IMR-90 (cell line): ENCODE results near the gene FMR1. TPM values are rescaled to one million over a fixed set of nuclear protein-coding genes. Genes with fewer than 3 reads are reported as not detected.

ENCODE experiments used
- ATAC-seq: fragments of 200-7000 bp; cut with Tn5 transposase; 2 replicates; pipeline ENCODE4 v1.9.1; 2020; ENCODE audit warnings: low read depth, mild to moderate bottlenecking, moderate library complexity
- BruUV-seq: library from RNA; stranded (reverse); fragments of 400-500 nt; replicated peaks from 2 replicates; lab custom pipeline; 2021; lab: Mats Ljungman, UMichigan
- CTCF ChIA-PET: fragments of 300-600 bp; formaldehyde crosslinking; extraction: SDS; loops from one replicate; lab custom pipeline; 2021; ENCODE audit warnings: antibody characterized with exemption; lab: Yijun Ruan, JAX
- POLR2A ChIA-PET: fragments of 300-600 bp; sonication (Branson Sonifier 250); formaldehyde crosslinking; loops from one replicate; lab custom pipeline; 2022; ENCODE audit warnings: antibody characterized with exemption; ENCODE audit not compliant: unreplicated experiment; lab: Charles Lee
- DNase-seq: peaks from one replicate; pipeline ENCODE4 v3.0.0; 2013
- H2AFZ ChIP-seq: replicated peaks from 2 replicates; pipeline ENCODE3; 2013; ENCODE audit warnings: low read length, mild to moderate bottlenecking; ENCODE audit not compliant: poor library complexity
- H2AK5ac ChIP-seq: 2 replicates; pipeline ENCODE4 v1.6.1; 2013; ENCODE audit warnings: low read depth, low read length, inconsistent platforms
- H2AK9ac ChIP-seq: replicated peaks from 2 replicates; pipeline ENCODE3; 2013; ENCODE audit warnings: mild to moderate bottlenecking, low read depth, low read length, moderate library complexity; ENCODE audit not compliant: poor library complexity
- H2BK120ac ChIP-seq: 2 replicates; pipeline ENCODE4 v1.6.1; 2013; ENCODE audit warnings: low read depth, low read length, inconsistent platforms
- H2BK15ac ChIP-seq: 3 replicates; pipeline ENCODE4 v1.6.1; 2013; ENCODE audit warnings: low read depth, low read length, inconsistent platforms
- H2BK20ac ChIP-seq: 2 replicates; pipeline ENCODE4 v1.6.1; 2013; ENCODE audit warnings: low read depth, mild to moderate bottlenecking, inconsistent platforms, low read length, moderate library complexity
- H2BK5ac ChIP-seq: 2 replicates; pipeline ENCODE4 v1.6.1; 2013; ENCODE audit warnings: mild to moderate bottlenecking, low read depth, low read length, inconsistent platforms; ENCODE audit not compliant: poor library complexity, severe bottlenecking
- H3K14ac ChIP-seq: replicated peaks from 2 replicates; pipeline ENCODE4 v1.6.1; 2013; ENCODE audit warnings: low read depth, low read length, inconsistent platforms
- H3K18ac ChIP-seq: 2 replicates; pipeline ENCODE4 v1.6.1; 2013; ENCODE audit warnings: low read depth, low read length, control low read depth
- H3K23ac ChIP-seq: 2 replicates; pipeline ENCODE4 v1.6.1; 2013; ENCODE audit warnings: low read depth, low read length, inconsistent platforms
- H3K27ac ChIP-seq: 2 replicates; pipeline ENCODE4 v1.5.1; 2013; ENCODE audit warnings: mild to moderate bottlenecking, control low read depth, low read length; ENCODE audit not compliant: insufficient read depth
- H3K27me3 ChIP-seq: 2 replicates; pipeline ENCODE4 v1.6.1; 2013; ENCODE audit warnings: low read length; ENCODE audit not compliant: control insufficient read depth, insufficient read depth
- H3K36me3 ChIP-seq: 2 replicates; pipeline ENCODE4 v1.6.1; 2013; ENCODE audit warnings: low read length, mixed read lengths; ENCODE audit not compliant: control insufficient read depth, insufficient read depth
- H3K4ac ChIP-seq: 2 replicates; pipeline ENCODE4 v1.6.1; 2013; ENCODE audit warnings: low read depth, low read length, inconsistent platforms
- H3K4me1 ChIP-seq: 2 replicates; pipeline ENCODE4 v1.6.1; 2013; ENCODE audit warnings: low read length, mixed read lengths; ENCODE audit not compliant: control insufficient read depth, insufficient read depth
- H3K4me2 ChIP-seq: 2 replicates; pipeline ENCODE4 v1.6.1; 2013; ENCODE audit warnings: low read depth, mild to moderate bottlenecking, control low read depth, low read length, moderate library complexity
- H3K4me3 ChIP-seq: 2 replicates; pipeline ENCODE4 v1.5.1; 2013; ENCODE audit warnings: low read depth, mild to moderate bottlenecking, control low read depth, low read length, moderate library complexity; ENCODE audit not compliant: insufficient read depth
- H3K56ac ChIP-seq: 2 replicates; pipeline ENCODE4 v1.6.1; 2013; ENCODE audit warnings: low read length, inconsistent platforms; ENCODE audit not compliant: insufficient read depth; ENCODE audit errors: extremely low read depth
- H3K79me1 ChIP-seq, 2 experiments: 2 replicates each; pipeline ENCODE4 v1.6.1; 2013; ENCODE audit warnings: low read length in 2 of 2, inconsistent platforms in 1 of 2, low read depth in 1 of 2
- H3K9ac ChIP-seq: 2 replicates; pipeline ENCODE4 v1.6.1; 2013; ENCODE audit warnings: low read depth, low read length, control low read depth
- H3K9me1 ChIP-seq: 2 replicates; pipeline ENCODE4 v1.6.1; 2013; ENCODE audit warnings: low read length, inconsistent platforms; ENCODE audit not compliant: insufficient read depth
- H3K9me3 ChIP-seq: 2 replicates; pipeline ENCODE4 v1.6.1; 2013; ENCODE audit warnings: low read length; ENCODE audit not compliant: control insufficient read depth, insufficient read depth
- H4K20me1 ChIP-seq: 2 replicates; pipeline ENCODE4 v1.6.1; 2013; ENCODE audit warnings: low read length, inconsistent platforms; ENCODE audit not compliant: insufficient read depth
- H4K5ac ChIP-seq: 2 replicates; pipeline ENCODE4 v1.6.1; 2013; ENCODE audit warnings: mild to moderate bottlenecking, low read depth, low read length, control low read depth
- H4K8ac ChIP-seq, 2 experiments: 2 replicates each; pipeline ENCODE4 v1.6.1; 2013; ENCODE audit warnings: low read depth in 2 of 2, low read length in 2 of 2, control low read depth in 1 of 2, inconsistent platforms in 1 of 2
- H4K91ac ChIP-seq: 2 replicates; pipeline ENCODE4 v1.6.1; 2013; ENCODE audit warnings: low read depth, low read length, inconsistent platforms; ENCODE audit not compliant: insufficient read depth
- CEBPB ChIP-seq: IDR thresholded peaks from 2 replicates; pipeline ENCODE4 v1.6.1; 2012; ENCODE audit warnings: low read depth, low read length, improper control_type of control experiment
- CHD1 ChIP-seq: IDR thresholded peaks from 2 replicates; pipeline ENCODE4 v1.6.1; 2012; ENCODE audit warnings: low read depth, low read length, improper control_type of control experiment
- MAZ ChIP-seq: IDR thresholded peaks from 2 replicates; pipeline ENCODE4 v1.6.1; 2012; ENCODE audit warnings: low read depth, mild to moderate bottlenecking, low read length, improper control_type of control experiment, moderate library complexity, borderline replicate concordance
- RCOR1 ChIP-seq: IDR thresholded peaks from 2 replicates; pipeline ENCODE4 v1.6.1; 2012; ENCODE audit warnings: mild to moderate bottlenecking, low read length, improper control_type of control experiment; ENCODE audit not compliant: insufficient replicate concordance
- RFX5 ChIP-seq: IDR thresholded peaks from 2 replicates; pipeline ENCODE4 v1.8.0; 2012; ENCODE audit warnings: low read depth, mild to moderate bottlenecking, low read length, moderate library complexity
- WGBS, 2 experiments: methylation state at CpG; one replicate each; pipeline versions ENCODE4 v1.1.5 to v1.1.7; 2013; ENCODE audit warnings: missing lambda C conversion rate in 2 of 2; ENCODE audit not compliant: insufficient read length in 1 of 2; ENCODE audit errors: extremely low coverage in 2 of 2; 5-methylcytosine and 5-hydroxymethylcytosine counted together
- dilution Hi-C: fragments of 300-500 bp; cut with HindIII; formaldehyde crosslinking; loops from one replicate; pipeline ENCODE4 v1.14.3; 2018; ENCODE audit warnings: low sequenced_read_pairs; ENCODE audit not compliant: unreplicated experiment
- in situ Hi-C: fragments of 300-500 bp; cut with MboI; formaldehyde crosslinking; loops from 3 replicates; pipeline ENCODE4 v1.14.3; 2019; ENCODE audit warnings: low sequenced_read_pairs, inconsistent platforms, mixed read lengths
- intact Hi-C: fragments of 100-400 bp; cut with micrococcal nuclease; formaldehyde crosslinking; loops from 2 replicates; pipeline ENCODE4 v1.10.0; 2022
- polyA plus RNA-seq, 3 experiments: library from polyadenylated mRNA; depleted of rRNA; stranded (reverse); fragments of >200 nt; gene quantifications; 2 replicates each; pipeline ENCODE4 v1.2.3, GENCODE V29; 2012; ENCODE audit warnings: low replicate concordance in 1 of 3
- total RNA-seq: library from RNA; depleted of rRNA; stranded (reverse); fragments of >200 nt; gene quantifications from 2 replicates; pipeline ENCODE4 v1.2.3, GENCODE V29; 2012
- TF ChIP-seq, protein P1 (sequence below): fragments of 150-350 bp; IDR thresholded peaks from 2 replicates; pipeline ENCODE4 v1.6.1; 2017; ENCODE audit warnings: mild to moderate bottlenecking, antibody characterized with exemption, low read length, low read depth

Gene FMR1
- total and polyA plus RNA-seq, 2 of the 4 experiments (the other 2 are of a cell fraction) = 12.2 to 17.6 TPM

DNA sequence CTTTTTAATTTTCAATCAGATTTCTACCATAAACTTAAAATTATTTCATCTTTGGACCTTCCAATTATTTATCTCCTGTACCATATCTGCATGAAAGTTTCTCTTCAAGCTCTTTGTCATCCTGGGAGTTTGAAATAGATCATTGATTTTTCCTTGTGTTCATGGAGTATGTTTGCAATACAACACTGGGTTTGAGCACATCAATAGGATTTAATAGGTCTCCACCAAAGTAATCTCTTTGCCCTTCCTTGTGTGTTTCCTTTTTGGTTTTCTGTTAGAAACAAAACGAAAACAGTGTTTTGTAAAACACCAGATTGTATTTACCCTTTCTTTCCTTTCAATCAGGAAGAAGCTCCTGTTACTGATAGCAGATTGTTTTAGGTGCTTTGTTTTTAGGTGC, 11.9 kb downstream of the FMR1 start:
- no peaks in the 10 kb centered on the region for H3K9me1 ChIP-seq
- H2BK120ac ChIP-seq = no peak overlapping the region
- no peaks in the 10 kb centered on the region for H3K9me3 ChIP-seq
- BruUV-seq = no TSS peak
- POLR2A ChIA-PET = no interaction called here
- H3K4me3 ChIP-seq = no peak overlapping the region
- WGBS, 2 experiments = no CpG with 5 or more reads among the region's 1 CpG
- CTCF ChIA-PET = no interaction called here
- no peaks in the 10 kb centered on the region for H3K27me3 ChIP-seq
- H2AK5ac ChIP-seq = no peak overlapping the region
- H3K36me3 ChIP-seq = no peaks in the 10 kb centered on the region; the same call in 1 of the 2 replicates
- H3K4me2 ChIP-seq = no peak overlapping the region
- dilution Hi-C loops (no loop called here), in situ Hi-C loops (no loop called here), intact Hi-C loops (no loop called here)
- H2AFZ ChIP-seq = no peak overlapping the region
- no peak overlapping the region for H4K5ac ChIP-seq
- 0 out of 2 replicates have a peak, but pooled peaks cover 5% of the 10 kb centered on the region for H4K20me1 ChIP-seq
- H2BK15ac ChIP-seq = no peak overlapping the region
- no peak overlapping the region for H3K9ac ChIP-seq
- no peak overlapping the region for H4K91ac ChIP-seq
- H3K56ac ChIP-seq = no peak overlapping the region
- H3K27ac ChIP-seq = no peak overlapping the region
- no peak for TF ChIP-seq RFX5
- no peak for TF ChIP-seq RCOR1
- no peak for TF ChIP-seq CHD1
- TF ChIP-seq CEBPB = no peak
- TF ChIP-seq, protein P1, sequence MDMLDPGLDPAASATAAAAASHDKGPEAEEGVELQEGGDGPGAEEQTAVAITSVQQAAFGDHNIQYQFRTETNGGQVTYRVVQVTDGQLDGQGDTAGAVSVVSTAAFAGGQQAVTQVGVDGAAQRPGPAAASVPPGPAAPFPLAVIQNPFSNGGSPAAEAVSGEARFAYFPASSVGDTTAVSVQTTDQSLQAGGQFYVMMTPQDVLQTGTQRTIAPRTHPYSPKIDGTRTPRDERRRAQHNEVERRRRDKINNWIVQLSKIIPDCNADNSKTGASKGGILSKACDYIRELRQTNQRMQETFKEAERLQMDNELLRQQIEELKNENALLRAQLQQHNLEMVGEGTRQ = no peak
- no peak for TF ChIP-seq MAZ
- no peak overlapping the region for H3K18ac ChIP-seq
- ATAC-seq (no peak), DNase-seq (no peak)
- no peak overlapping the region for H4K8ac ChIP-seq
- no peak overlapping the region for H3K23ac ChIP-seq
- no peaks in the 10 kb centered on the region for H3K4me1 ChIP-seq
- H2BK20ac ChIP-seq = no peak overlapping the region
- H3K4ac ChIP-seq = no peak overlapping the region
- H3K14ac ChIP-seq = no peak overlapping the region
- H2AK9ac ChIP-seq = no peak overlapping the region
- H3K79me1 ChIP-seq = peaks cover 0 to 4% of the 10 kb centered on the region in 2 experiments; a peak in 2 of 4 replicates
- H2BK5ac ChIP-seq = no peak overlapping the region
